ENCODE results near the gene SSH3.

The SSH3 gene

DNA sequence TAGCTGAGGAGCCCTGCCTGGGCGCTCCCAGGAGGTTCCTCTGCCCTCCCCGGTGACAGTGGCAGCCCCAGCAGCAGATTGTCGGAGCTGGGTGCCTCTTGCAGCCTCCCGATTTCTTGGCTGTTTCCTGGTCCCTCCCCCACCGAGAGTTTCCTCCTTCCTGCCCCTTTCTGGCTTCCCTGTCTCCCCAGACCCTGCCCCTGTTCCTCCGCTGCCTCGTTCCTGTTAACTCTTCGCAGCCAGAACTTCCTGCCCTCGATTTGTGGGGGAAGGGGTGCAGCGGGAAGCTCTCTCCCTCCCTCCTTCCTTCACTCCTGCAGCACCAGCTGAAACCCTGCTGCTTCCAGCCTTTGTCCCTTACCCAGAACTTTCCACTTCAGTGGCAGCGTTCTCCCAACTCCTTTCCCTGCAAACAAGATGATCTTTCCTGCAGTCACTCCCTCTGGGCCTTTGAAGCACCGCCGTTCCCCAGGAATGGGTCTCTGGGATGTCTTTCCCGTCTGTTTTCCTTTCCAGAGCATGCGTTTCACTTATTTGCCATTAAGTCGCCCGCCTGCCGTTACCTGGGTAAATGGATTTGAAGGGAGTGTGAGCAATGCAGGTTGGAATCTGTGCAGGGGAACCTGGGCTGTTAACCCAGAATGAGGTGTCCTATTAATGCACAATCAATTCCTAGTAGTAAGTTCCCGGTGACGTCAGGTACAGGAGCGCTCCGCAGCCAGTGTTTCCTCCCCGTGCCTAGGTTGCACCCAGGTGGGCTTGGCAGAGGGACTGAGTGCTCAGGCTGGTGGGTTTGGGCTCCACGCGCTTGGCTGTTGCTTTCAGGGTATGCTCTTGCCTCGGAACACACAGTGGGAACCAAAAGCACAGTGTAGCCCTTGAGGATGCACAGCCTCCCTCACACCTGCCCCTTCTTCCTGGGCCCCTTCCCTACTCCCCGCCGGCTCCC is 32.8 kb upstream of the SSH3 start:
- TF ChIP-seq, protein P1, sequence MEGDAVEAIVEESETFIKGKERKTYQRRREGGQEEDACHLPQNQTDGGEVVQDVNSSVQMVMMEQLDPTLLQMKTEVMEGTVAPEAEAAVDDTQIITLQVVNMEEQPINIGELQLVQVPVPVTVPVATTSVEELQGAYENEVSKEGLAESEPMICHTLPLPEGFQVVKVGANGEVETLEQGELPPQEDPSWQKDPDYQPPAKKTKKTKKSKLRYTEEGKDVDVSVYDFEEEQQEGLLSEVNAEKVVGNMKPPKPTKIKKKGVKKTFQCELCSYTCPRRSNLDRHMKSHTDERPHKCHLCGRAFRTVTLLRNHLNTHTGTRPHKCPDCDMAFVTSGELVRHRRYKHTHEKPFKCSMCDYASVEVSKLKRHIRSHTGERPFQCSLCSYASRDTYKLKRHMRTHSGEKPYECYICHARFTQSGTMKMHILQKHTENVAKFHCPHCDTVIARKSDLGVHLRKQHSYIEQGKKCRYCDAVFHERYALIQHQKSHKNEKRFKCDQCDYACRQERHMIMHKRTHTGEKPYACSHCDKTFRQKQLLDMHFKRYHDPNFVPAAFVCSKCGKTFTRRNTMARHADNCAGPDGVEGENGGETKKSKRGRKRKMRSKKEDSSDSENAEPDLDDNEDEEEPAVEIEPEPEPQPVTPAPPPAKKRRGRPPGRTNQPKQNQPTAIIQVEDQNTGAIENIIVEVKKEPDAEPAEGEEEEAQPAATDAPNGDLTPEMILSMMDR (IDR thresholded peaks at IDR 0.05; ENCODE audit: extremely low read depth, missing control alignments) = no peak
- no peak for DNase-seq (ENCODE audit: low spot score)

DNA sequence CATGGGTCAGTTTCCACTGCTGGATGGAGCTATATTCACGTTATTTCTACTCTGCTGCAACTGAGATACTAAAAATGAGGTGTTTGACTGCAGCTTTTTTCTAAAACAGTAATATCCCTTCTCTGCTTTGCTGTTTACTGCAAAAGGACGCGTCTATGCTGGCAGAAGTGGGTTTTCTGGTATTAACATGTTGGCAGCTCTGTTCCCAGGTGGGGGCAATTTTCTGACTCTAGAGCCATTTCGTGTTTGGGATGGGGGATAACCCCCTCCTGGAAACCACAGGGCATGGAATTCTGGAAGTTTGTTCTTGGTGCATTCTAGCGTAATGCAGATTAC is 32.2 kb upstream of the SSH3 start:
- DNase-seq (ENCODE audit: low spot score) = no peak
- TF ChIP-seq, protein P1 (IDR thresholded peaks at IDR 0.05; ENCODE audit: extremely low read depth, missing control alignments) = no peak

DNA sequence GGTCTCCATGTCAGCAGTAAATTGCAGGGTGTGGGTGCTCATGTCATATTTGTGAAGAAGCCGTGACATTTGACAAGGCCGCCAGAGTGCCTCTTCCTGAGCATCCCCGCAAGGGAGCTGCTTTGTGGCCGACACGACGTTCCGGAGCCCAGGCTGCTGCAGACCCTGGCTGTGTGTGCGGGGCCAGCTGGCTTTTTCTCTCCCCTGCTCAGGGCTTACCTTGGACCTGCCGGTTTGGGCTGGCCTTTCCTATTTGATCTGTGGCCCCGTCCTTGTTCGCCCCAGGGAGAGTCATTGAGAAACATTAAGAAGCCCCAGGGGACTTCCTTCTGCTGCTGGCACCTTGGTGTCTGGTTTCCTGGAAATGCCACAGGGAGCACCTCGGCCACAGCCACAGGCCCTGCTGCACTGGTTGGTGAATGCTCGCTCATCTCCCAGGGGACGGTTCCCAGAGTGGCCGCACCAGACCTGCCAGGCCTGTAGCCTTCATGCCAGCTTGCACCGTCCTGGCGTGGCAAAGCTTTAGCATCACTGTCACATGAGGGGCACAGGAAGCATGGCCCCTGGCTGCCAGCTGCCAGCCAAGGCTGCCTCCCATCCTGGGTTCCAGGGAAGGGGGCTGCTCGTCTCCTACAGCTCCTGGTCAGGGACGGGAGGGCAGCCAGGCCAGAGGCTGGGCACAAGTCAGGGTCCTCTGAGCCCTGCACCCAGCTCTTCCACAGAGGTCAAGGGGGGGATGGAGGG is 31.6 kb upstream of the SSH3 start:
- TF ChIP-seq, protein P1 (IDR thresholded peaks at IDR 0.05; ENCODE audit: extremely low read depth, missing control alignments) = no peak
- no peak for DNase-seq (ENCODE audit: low spot score)

DNA sequence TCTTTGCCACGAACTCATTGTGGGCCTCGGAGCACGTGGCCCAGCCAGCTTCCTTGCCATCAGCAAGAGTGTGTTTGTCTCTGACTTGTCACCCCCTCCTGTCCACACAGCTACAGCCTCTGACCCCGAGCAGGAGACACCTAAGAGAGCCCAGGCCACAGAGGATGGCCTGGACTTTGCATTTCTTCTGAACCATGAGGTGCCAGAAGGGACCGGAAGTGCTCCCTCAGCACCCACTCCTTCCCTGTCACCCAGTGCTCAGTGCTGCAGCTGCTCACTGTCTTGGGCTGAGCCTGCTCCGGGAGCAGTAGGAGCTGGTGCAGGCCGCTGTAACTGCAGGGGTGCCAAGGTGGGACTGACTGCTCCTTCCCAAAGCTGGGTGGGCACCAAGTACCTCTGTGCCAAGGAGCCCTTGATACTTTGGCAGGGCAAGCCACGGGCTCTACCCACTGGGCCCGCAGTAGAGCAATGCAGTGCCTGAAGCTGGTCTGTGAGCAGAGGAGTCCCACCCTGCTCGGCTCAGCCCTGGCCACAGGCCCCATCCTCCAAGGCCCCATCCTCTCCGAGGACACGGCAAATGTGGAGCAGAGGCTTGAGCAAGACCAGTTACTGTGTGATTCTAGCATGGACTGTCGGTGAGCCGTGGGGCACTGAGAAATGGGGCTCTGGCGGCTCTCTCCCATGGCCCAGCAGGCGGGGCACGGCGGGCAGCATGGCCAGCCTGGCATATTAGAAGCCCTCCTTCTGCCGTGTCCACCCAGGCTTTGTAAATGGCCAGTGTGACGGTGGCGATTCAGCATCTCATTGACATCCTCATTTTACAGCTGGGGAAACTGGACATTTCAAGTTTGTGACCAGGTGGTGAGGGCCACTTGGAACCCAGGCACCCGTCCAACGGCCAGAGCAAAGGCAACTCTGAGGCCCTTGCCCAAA is 30.7 kb upstream of the SSH3 start:
- TF ChIP-seq, protein P1 (IDR thresholded peaks at IDR 0.05; ENCODE audit: extremely low read depth, missing control alignments) = no peak
- no peak for DNase-seq (ENCODE audit: low spot score)

DNA sequence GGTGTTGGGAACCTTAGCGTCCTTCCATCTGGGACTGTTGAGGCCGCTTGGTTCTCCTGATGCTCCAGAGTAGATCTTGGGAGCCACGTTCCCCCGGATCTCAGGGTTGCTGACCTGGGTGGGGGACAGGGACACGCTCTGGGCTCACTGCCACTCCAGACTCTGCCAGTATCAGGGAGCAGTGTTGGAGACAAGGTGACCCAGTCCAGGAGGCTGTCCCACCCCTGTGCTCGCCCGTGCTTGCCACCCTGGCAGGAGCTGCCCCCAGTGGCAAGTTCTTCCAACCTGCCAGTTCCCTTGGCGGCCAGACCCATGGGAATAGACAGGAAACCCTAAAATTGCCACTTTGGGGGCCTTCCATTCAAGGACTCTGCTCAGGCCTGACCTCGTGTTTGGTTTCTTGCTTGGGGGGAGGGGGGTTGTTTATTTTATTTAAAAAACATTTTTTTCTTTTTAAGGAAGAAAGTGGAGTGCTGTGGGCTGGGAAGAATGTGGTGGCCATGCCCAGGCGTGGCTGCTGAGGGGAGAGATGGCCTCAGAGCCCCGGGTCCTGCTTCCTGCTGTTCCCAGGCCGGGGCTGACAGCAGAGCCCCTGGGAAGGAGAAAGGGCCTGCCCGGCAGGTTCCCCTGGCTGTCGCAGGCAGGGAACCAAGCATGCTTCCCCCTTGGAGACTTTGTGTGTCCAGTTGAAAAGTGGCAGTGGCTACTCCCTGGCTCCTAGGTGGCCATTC is 29.9 kb upstream of the SSH3 start:
- TF ChIP-seq, protein P1 (IDR thresholded peaks at IDR 0.05; ENCODE audit: extremely low read depth, missing control alignments) = no peak
- no peak for DNase-seq (ENCODE audit: low spot score)

DNA sequence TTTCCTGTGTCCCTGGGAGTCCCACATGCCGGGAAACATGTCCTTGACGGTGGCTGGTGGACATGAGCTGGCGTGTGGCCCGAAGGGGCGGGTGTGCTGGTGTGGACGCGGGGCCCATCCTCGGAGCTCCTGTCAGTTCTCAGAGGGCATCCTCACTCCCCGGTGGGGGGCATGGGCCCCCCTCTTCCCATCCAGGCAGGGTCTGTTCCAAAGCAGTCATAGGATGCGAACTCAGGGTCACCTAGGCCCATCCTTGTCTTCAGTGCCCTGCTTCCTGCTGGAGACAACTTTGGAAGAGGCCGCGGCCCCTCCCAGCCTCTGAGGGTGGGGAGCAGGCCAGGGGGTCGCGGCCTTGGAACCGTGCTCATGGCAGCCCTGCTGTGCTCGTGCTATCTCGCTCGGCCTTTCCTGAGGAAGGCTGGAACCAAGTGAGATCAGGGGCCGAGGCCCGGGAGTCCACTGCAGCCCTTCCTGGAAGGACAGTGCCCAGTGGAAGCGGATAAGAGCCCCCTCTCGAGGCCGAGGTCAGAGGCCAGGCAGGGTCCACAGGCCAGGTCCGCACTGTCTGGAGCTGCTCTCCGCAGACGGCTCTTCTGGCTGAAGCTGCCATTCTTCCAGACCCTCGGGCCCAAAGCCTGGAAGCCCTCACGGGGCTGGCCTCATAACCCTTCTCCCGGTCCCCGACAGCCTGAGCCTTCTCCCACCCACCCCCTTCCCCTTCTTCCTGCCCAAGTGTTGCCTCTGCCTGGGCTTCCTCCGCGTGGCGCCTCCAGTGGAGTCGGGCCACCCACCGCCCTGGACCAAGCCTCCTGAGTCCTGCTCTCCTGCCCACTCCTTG is 28.3 kb upstream of the SSH3 start:
- TF ChIP-seq, protein P1 (IDR thresholded peaks at IDR 0.05; ENCODE audit: extremely low read depth, missing control alignments) = no peak
- no peak for DNase-seq (ENCODE audit: low spot score)
